PC-3 (cell line): ENCODE measurements around the gene CHID1. TPM values are rescaled to one million over a fixed set of nuclear protein-coding genes. Genes with fewer than 3 reads are reported as not detected.

ENCODE experiments used
- ATAC-seq: fragments of 200-7000 bp; cut with Tn5 transposase; 2 replicates; pipeline ENCODE4 v1.9.1; 2020; ENCODE audit warnings: mild to moderate bottlenecking, moderate library complexity
- BruUV-seq: library from RNA; stranded (reverse); fragments of 400-500 nt; replicated peaks from 2 replicates; lab custom pipeline; 2021; lab: Mats Ljungman, UMichigan
- CTCF ChIA-PET: fragments of 300-600 bp; sonication (Branson Sonifier 250); formaldehyde crosslinking; loops from one replicate; lab custom pipeline; 2022; ENCODE audit warnings: antibody characterized with exemption; lab: Charles Lee
- POLR2A ChIA-PET: fragments of 300-600 bp; sonication (Branson Sonifier 250); formaldehyde crosslinking; loops from one replicate; lab custom pipeline; 2022; ENCODE audit warnings: antibody characterized with exemption; ENCODE audit not compliant: unreplicated experiment; lab: Charles Lee
- DNase-seq: peaks from one replicate; pipeline ENCODE4 v3.0.0-alpha.2; 2015
- H2AFZ ChIP-seq: fragments of 300-600 bp; sonication (generic); 2 replicates; pipeline ENCODE4 v1.6.0; 2016; ENCODE audit warnings: antibody characterized with exemption, low read length
- H3F3A ChIP-seq: fragments of 300-600 bp; sonication (generic); one replicate; pipeline ENCODE4 v1.6.0; 2017; ENCODE audit warnings: antibody characterized with exemption, low read length, control low read depth, mild to moderate bottlenecking; ENCODE audit not compliant: unreplicated experiment
- H3K27ac ChIP-seq: fragments of 300-600 bp; sonication (generic); 2 replicates; pipeline ENCODE4 v1.5.1; 2016; ENCODE audit warnings: mild to moderate bottlenecking, low read length
- H3K27me3 ChIP-seq: fragments of 300-600 bp; sonication (generic); 2 replicates; pipeline ENCODE4 v1.6.1; 2016; ENCODE audit warnings: low read length, mixed read lengths
- H3K36me3 ChIP-seq: fragments of 300-600 bp; sonication (generic); 2 replicates; pipeline ENCODE4 v1.6.1; 2016; ENCODE audit warnings: low read depth, mixed run types, low read length, mixed read lengths
- H3K4me1 ChIP-seq: fragments of 300-600 bp; sonication (generic); 2 replicates; pipeline ENCODE4 v1.5.1; 2016; ENCODE audit warnings: low read length; ENCODE audit not compliant: insufficient read depth
- H3K4me2 ChIP-seq: fragments of 300-600 bp; sonication (generic); 2 replicates; pipeline ENCODE4 v1.6.0; 2016; ENCODE audit warnings: low read length
- H3K4me3 ChIP-seq: fragments of 300-600 bp; sonication (generic); 2 replicates; pipeline ENCODE4 v1.5.1; 2016; ENCODE audit warnings: mild to moderate bottlenecking, low read length, mixed read lengths
- H3K79me2 ChIP-seq: fragments of 300-600 bp; sonication (generic); 2 replicates; pipeline ENCODE4 v1.6.1; 2017; ENCODE audit warnings: low read length, mixed read lengths
- H3K9ac ChIP-seq: fragments of 300-600 bp; sonication (generic); 2 replicates; pipeline ENCODE4 v1.6.0; 2016; ENCODE audit warnings: mild to moderate bottlenecking, low read length
- H3K9me2 ChIP-seq: fragments of 300-600 bp; sonication (generic); replicated peaks from 2 replicates; pipeline ENCODE4 v1.6.1; 2016; ENCODE audit warnings: mixed run types, low read length, mixed read lengths
- H3K9me3 ChIP-seq: fragments of 300-600 bp; sonication (generic); 2 replicates; pipeline ENCODE4 v1.6.1; 2016; ENCODE audit warnings: low read length, mixed read lengths
- H4K20me1 ChIP-seq: fragments of 300-600 bp; sonication (generic); 2 replicates; pipeline ENCODE4 v1.6.1; 2016; ENCODE audit warnings: low read length, mixed read lengths
- EZH2 ChIP-seq: fragments of 300-600 bp; sonication (generic); IDR thresholded peaks from one replicate; pipeline ENCODE4 v1.6.1; 2017; ENCODE audit warnings: antibody characterized with exemption, mild to moderate bottlenecking, low read length; ENCODE audit not compliant: unreplicated experiment
- EZH2phosphoT487 ChIP-seq: fragments of 300-600 bp; sonication (generic); IDR thresholded peaks from 2 replicates; pipeline ENCODE4 v1.6.1; 2018; ENCODE audit warnings: mild to moderate bottlenecking, antibody characterized with exemption, low read length, borderline replicate concordance
- intact Hi-C: fragments of 100-400 bp; cut with micrococcal nuclease; formaldehyde crosslinking; loops from 2 replicates; pipeline ENCODE4 v1.9.0; 2023
- total RNA-seq: library from RNA; depleted of rRNA; stranded (reverse); fragments of >200 nt; gene quantifications from 2 replicates; pipeline ENCODE4 v1.2.3, GENCODE V29; 2014
- TF ChIP-seq, protein P1 (sequence below): fragments of 300-600 bp; sonication (generic); conservative IDR thresholded peaks from 2 replicates; pipeline ENCODE4 v1.5.1; 2017; ENCODE audit warnings: antibody characterized with exemption, low read depth, mild to moderate bottlenecking, low read length

CHID1 gene
- total RNA-seq, 1 experiment from 2014 or later: 70.2 TPM

DNA sequence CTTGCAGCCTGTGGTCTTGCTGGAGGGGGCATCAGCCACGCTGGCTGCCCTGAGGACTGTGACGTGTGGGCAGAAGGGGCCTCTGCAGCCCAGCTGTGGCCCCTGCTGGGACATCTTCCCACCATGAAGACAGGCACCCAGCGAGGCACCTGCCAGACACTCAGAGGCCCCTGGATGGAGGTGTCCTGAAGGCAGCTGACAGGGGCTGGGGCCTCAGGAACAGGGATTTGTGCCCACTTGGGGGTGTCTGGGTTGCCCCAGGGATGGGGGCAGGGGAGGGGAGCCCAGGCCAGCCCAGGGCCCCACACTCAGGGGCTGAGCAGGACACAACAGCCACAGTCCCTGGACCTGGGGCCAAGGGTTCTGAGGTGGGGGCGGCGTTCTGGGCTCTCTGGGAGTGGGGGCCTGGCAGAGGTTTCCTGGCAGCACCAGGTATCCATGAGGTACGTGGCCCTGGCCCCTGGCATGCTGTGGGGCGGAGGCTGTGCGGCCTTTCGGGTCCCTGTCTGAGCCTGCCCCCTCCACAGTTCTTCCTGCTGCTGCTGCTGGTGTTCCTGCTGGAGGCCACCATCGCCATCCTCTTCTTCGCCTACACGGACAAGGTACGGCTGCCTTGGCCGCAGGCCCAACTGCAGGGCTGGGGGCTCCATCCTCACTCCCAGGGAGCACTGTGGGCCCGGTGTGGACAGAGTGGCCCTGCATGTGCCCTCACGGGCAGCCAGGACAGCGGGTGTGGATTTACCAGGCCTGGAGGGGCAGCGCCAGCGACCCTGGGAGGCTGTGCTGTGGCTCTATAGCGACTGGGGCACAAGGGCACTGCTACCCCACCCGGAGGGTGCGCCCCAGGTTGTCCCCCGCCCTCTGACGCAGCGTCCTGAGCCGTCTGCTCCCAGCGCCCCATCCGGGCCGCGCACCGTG is 46.4 kb downstream of the CHID1 start:
- H3K4me3 ChIP-seq: no peak overlapping the region
- ChIA-PET CTCF (no interaction called here), POLR2A (no interaction called here)
- H3K27ac ChIP-seq: no peak overlapping the region
- H3K9ac ChIP-seq: no peak overlapping the region
- no peaks in the 10 kb centered on the region for H3K79me2 ChIP-seq
- ATAC-seq (no peak), DNase-seq (no peak)
- BruUV-seq: no TSS peak
- H3F3A ChIP-seq: no peaks in the 10 kb centered on the region
- no peak overlapping the region for H3K4me2 ChIP-seq
- intact Hi-C loops: no loop called here
- no peaks in the 10 kb centered on the region for H3K9me3 ChIP-seq
- no peaks in the 10 kb centered on the region for H3K4me1 ChIP-seq
- TF ChIP-seq EZH2 (no peak), EZH2phosphoT487 (no peak)
- TF ChIP-seq, protein P1, sequence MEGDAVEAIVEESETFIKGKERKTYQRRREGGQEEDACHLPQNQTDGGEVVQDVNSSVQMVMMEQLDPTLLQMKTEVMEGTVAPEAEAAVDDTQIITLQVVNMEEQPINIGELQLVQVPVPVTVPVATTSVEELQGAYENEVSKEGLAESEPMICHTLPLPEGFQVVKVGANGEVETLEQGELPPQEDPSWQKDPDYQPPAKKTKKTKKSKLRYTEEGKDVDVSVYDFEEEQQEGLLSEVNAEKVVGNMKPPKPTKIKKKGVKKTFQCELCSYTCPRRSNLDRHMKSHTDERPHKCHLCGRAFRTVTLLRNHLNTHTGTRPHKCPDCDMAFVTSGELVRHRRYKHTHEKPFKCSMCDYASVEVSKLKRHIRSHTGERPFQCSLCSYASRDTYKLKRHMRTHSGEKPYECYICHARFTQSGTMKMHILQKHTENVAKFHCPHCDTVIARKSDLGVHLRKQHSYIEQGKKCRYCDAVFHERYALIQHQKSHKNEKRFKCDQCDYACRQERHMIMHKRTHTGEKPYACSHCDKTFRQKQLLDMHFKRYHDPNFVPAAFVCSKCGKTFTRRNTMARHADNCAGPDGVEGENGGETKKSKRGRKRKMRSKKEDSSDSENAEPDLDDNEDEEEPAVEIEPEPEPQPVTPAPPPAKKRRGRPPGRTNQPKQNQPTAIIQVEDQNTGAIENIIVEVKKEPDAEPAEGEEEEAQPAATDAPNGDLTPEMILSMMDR: no peak
- no peaks in the 10 kb centered on the region for H4K20me1 ChIP-seq
- H2AFZ ChIP-seq: no peak overlapping the region
- no peaks in the 10 kb centered on the region for H3K36me3 ChIP-seq
- H3K27me3 ChIP-seq: no peaks in the 10 kb centered on the region
- no peaks in the 10 kb centered on the region for H3K9me2 ChIP-seq

DNA sequence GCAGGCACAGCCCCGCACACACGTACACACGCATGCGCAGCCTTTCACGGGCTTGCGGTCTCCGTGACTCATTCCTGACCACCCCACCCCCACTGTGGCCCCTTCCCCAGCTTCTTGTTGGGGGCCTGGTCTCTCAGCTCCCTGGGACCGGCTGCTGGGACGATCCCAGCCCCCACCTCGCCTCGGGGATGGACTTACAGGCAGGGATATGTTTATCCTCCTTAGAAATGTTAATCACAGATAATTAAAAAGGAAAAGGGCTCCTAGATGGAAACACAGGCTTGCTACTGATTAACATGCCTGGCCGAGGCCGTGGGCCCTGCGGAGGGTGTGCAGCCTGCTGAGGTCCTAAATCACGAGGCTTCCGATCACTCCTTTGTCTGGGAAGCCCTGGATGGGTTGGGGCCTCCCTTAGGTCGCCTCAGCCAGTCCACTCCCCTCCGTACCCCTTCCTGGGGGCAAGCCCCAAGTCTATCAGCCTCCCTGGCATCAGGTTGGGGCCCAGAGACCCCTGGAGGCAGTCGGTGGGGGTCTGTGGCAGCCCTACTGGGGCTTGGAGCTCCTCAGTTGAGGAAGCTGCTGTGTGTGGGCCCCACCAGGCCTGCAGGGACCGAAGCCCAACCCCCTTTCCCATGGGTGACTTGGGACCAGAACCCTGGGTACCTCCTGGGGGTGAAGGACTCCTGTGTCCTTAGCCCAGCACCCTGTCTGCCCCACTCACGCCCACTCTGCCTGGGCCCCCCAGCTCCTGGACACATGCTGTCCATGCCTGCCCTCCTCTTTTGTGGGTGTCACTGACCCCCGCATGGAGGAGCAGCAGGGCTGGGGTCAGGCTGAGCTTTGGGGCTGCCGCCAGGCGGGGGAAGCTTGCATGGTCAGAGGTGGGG is 47.3 kb downstream of the CHID1 start:
- Histone ChIP-seq H3K4me2 (no peak overlapping the region), H3K79me2 (no peaks in the 10 kb centered on the region), H3F3A (no peaks in the 10 kb centered on the region), H3K9me3 (no peaks in the 10 kb centered on the region), H3K4me1 (no peaks in the 10 kb centered on the region), H3K9ac (no peak overlapping the region), H2AFZ (no peak overlapping the region), H3K36me3 (no peaks in the 10 kb centered on the region), H3K9me2 (no peaks in the 10 kb centered on the region), H3K4me3 (no peak overlapping the region), H3K27ac (no peak overlapping the region), H4K20me1 (no peaks in the 10 kb centered on the region), H3K27me3 (no peaks in the 10 kb centered on the region)
- TF ChIP-seq, protein P1: no peak
- no peak for TF ChIP-seq EZH2phosphoT487
- no peak for TF ChIP-seq EZH2
- ChIA-PET CTCF (no interaction called here), POLR2A (no interaction called here)
- BruUV-seq: no TSS peak
- no peak for DNase-seq
- ATAC-seq: no peak
- intact Hi-C loops: no loop called here
